Large intestine (tissue), 12 donors: ENCODE data around the gene COX7B2. TPM values are rescaled to one million over a fixed set of nuclear protein-coding genes. Genes with fewer than 3 reads are reported as not detected.

Source experiments
- DNase-seq, 2 donors: peaks; one replicate each; pipeline versions ENCODE4 v3.0.0 to v3.0.0-alpha.2; 2013
- H3K27ac ChIP-seq: one replicate; pipeline ENCODE4 v1.5.1; 2013; ENCODE audit warnings: low read length
- H3K27me3 ChIP-seq: 2 replicates; pipeline ENCODE4 v1.6.1; 2013; ENCODE audit warnings: low read length; ENCODE audit not compliant: control insufficient read depth, insufficient read depth
- H3K36me3 ChIP-seq: 2 replicates; pipeline ENCODE4 v1.6.1; 2013; ENCODE audit warnings: low read length; ENCODE audit not compliant: control insufficient read depth, insufficient read depth
- H3K4me1 ChIP-seq: one replicate; pipeline ENCODE4 v1.6.1; 2013; ENCODE audit warnings: low read length; ENCODE audit not compliant: control insufficient read depth, insufficient read depth
- H3K4me3 ChIP-seq: one replicate; pipeline ENCODE4 v1.5.1; 2013; ENCODE audit warnings: low read length
- H3K9me3 ChIP-seq: one replicate; pipeline ENCODE4 v1.6.1; 2013; ENCODE audit warnings: mild to moderate bottlenecking, low read depth, low read length, moderate library complexity; ENCODE audit not compliant: control insufficient read depth
- WGBS: methylation state at CpG from one replicate; pipeline ENCODE4 v1.1.5; 2013; ENCODE audit warnings: low lambda C conversion rate; ENCODE audit not compliant: insufficient coverage; 5-methylcytosine and 5-hydroxymethylcytosine counted together
- long read RNA-seq, 11 donors: transcript quantifications; one replicate each; lab custom pipeline, GENCODE V29; 2026
- polyA plus RNA-seq: library from polyadenylated mRNA; unstranded; fragments of 120-200 nt; gene quantifications from one replicate; pipeline ENCODE4 v1.2.1, GENCODE V29; 2013

Gene COX7B2, protein sequence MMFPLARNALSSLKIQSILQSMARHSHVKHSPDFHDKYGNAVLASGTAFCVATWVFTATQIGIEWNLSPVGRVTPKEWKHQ
- not detected for polyA plus RNA-seq
- long read RNA-seq, donor 1 = 0 reads
- long read RNA-seq, donor 2 = 0 reads
- long read RNA-seq, donor 3 = 0 reads
- long read RNA-seq, donor 4 = 0 reads
- long read RNA-seq, donor 5 = 0 reads
- long read RNA-seq, donor 6 = 0 reads
- long read RNA-seq, donor 7 = 0 reads
- long read RNA-seq, donor 8 = 0 reads
- long read RNA-seq, donor 9 = 0 reads
- long read RNA-seq, donor 10 = 0 reads
- long read RNA-seq, donor 11 = 0 reads

DNA sequence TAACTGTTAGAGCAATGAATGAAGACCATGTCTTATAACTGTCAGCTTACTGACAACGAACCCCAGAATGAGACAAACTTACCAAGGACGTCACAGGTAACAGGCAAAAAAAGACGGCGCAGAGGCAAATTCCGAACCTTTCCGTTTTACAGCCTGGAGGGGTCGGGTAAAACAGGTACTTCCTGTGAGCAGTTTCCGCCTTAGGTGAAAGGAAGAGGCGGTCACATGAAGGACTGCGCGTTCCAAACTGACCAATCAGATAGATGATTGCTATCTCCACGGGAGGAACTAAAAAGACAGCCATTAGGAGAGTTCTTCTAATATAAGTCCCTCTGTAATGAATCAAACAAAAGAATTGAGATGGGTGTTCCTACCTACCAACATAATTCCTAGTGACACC is at the start of gene COX7B2:
TSS of gene COX7B2 (minus strand) at position 168 of the 400 bp plus-strand sequence. CDS start 174,053 bp downstream, outside the sequence.
- Histone ChIP-seq H3K36me3 (no peaks in the 10 kb centered on the region), H3K27me3 (no peaks in the 10 kb centered on the region), H3K9me3 (no peaks in the 10 kb centered on the region), H3K4me1 (no peaks in the 10 kb centered on the region), H3K27ac (no peak within 1 kb of the TSS), H3K4me3 (no peak within 1 kb of the TSS)
- 97% methylated on average over 11 of the region's 12 CpGs for WGBS
- no peak for DNase-seq

DNA sequence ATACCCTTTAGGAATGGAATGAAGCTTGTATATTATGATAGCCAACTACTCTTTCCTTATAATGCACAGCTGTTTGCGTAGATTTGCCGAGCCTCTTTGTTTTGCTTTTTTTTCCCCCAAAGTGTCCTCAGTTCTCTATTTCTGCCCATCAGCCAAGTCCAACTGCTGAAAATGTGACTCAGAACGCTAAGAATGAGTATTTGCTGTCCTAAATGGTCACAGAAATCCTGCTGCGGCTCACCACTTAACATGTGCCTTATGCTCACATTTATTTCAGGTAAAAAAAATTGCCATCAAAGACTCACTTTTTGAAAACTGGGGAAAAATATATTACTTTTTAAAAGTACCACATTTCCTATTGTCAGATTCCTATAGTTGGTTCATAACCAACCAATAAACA is 47.4 kb upstream of the COX7B2 start:
- Histone ChIP-seq H3K9me3 (no peaks in the 10 kb centered on the region), H3K36me3 (no peaks in the 10 kb centered on the region), H3K27ac (no peak overlapping the region), H3K4me1 (no peaks in the 10 kb centered on the region), H3K4me3 (no peak overlapping the region), H3K27me3 (no peaks in the 10 kb centered on the region)
- no peak for DNase-seq
- no CpG with 5 or more reads among the region's 4 CpGs for WGBS

DNA sequence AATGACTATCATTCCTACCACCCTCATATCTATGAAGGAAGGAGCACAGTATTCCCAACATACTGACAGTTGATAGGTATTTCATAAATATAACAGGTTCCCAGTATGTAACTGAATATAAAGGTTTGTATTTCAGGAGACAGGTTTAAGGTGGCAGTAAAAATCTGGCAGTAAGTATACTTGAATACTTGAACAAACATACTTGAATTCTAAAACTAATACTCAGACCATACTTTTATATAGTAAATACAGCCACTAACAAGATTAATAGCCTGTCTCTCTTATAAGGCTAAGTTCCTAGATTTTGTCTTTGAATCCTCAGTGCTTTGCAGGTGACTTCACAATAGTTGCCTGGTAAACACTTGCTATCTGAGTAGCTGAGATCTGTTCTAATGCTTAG is 46.6 kb upstream of the COX7B2 start:
- H3K9me3 ChIP-seq = no peaks in the 10 kb centered on the region
- no peak overlapping the region for H3K4me3 ChIP-seq
- no peaks in the 10 kb centered on the region for H3K4me1 ChIP-seq
- no peaks in the 10 kb centered on the region for H3K27me3 ChIP-seq
- no peak overlapping the region for H3K27ac ChIP-seq
- H3K36me3 ChIP-seq = no peaks in the 10 kb centered on the region
- no peak for DNase-seq

DNA sequence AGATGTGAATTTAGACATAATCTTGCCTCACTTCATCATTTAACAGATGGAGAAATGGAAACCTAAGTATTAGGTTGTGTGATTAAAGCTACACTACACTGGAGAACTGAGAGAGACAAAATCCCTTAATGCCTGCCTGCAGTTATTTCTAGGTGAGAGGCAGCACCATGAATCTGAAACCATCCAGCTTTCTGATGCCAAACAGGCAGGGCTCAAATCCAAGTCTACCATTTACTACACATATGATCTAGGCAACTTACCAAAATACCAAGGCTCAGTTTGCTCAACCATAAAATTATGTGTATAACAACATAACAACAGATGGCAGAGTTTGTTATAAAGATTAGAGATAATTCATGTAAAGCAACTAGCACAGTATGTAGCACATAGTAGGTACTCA is 45.6 kb upstream of the COX7B2 start:
- DNase-seq = no peak
- Histone ChIP-seq H3K9me3 (no peaks in the 10 kb centered on the region), H3K4me3 (no peak overlapping the region), H3K36me3 (no peaks in the 10 kb centered on the region), H3K4me1 (no peaks in the 10 kb centered on the region), H3K27ac (no peak overlapping the region), H3K27me3 (no peaks in the 10 kb centered on the region)

DNA sequence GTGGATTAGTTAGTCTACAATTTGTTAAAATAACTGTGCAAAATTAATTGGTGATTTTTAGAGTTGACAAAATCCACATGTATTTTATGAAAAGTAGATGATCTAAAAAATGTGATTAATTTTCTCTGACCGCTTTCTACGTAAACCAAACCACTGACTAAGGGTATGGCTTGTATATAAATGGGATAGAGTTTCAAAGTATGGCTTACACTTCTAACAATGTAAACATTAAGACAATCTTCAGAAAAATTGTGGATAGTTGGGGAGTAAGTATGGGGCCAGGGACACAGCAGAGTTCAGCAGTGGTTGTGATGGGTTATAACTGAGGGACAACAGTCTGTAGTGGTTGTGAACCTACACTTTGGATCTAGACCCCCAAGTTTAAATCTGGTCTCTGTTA is 44.5 kb upstream of the COX7B2 start:
- Histone ChIP-seq H3K4me3 (no peak overlapping the region), H3K4me1 (no peaks in the 10 kb centered on the region), H3K36me3 (no peaks in the 10 kb centered on the region), H3K9me3 (no peaks in the 10 kb centered on the region), H3K27ac (no peak overlapping the region), H3K27me3 (no peaks in the 10 kb centered on the region)
- 69% methylated on average over 2 of the region's 2 CpGs for WGBS
- DNase-seq = no peak

DNA sequence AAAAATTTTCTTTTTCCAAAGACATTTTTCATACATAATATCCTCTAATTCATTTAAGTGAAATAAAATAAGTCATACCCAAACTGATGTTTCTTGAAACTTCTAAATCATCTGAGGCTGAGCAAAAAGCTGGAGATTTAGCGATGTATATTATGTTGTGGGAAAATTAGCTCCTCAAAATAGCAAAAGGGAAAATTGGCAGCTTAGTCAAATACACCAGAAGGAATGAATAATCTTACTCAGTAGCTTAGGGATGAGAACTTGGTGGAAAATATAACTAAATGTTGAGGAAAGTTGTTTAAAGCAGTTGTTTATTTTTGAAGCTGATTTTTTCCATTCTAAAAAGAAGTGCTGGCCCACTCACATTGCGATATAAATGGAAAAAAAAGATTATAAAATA is 43.4 kb upstream of the COX7B2 start:
- H3K4me3 ChIP-seq = no peak overlapping the region
- H3K27me3 ChIP-seq = no peaks in the 10 kb centered on the region
- no peak for DNase-seq
- no peaks in the 10 kb centered on the region for H3K9me3 ChIP-seq
- WGBS = 80% methylated on average over 1 of the region's 2 CpGs
- no peak overlapping the region for H3K27ac ChIP-seq
- H3K4me1 ChIP-seq = no peaks in the 10 kb centered on the region
- H3K36me3 ChIP-seq = no peaks in the 10 kb centered on the region

DNA sequence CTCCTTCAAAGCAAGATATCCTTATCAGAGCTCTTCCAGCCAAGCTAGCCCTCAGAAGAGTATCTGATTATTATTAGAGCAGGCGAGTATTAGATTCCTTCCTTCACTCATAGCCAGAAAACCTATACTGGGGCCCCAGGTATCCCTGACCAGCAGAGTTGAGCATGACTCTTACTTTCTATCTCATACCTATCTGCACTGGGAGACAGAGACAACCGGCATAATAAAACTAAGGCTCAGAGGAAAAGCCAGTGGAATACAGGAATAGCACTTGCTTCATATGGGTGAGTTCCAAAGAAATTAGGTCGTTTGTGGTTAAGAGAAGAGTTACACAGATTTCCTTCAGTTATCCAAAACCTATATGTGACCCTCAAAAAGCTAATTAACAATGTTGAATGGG is 41.8 kb upstream of the COX7B2 start:
- no peak overlapping the region for H3K4me3 ChIP-seq
- H3K27ac ChIP-seq = no peak overlapping the region
- WGBS = 83% methylated on average over 1 of the region's 3 CpGs
- H3K27me3 ChIP-seq = no peaks in the 10 kb centered on the region
- no peaks in the 10 kb centered on the region for H3K4me1 ChIP-seq
- H3K36me3 ChIP-seq = no peaks in the 10 kb centered on the region
- DNase-seq = no peak
- no peaks in the 10 kb centered on the region for H3K9me3 ChIP-seq

DNA sequence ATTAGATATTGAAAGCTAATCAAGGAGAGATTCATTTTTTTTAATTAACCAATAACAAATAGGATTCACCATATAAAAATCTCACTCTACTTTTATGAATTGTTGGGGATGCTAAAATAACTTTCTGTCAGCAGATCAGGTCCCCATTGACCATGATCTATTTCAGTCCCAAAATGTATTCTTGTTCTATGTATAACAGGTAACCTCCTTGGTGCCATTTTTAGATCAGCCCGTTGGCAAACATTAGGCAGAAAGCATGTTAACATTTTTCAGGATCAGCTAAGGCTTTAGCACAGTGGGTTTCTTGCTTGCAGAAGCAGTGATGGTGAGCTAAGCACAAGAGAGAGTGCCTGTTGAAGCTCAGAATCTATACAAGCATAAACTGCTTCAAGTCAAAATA is 40.8 kb upstream of the COX7B2 start:
- no CpG with 5 or more reads among the region's 1 CpG for WGBS
- DNase-seq = no peak
- no peaks in the 10 kb centered on the region for H3K9me3 ChIP-seq

DNA sequence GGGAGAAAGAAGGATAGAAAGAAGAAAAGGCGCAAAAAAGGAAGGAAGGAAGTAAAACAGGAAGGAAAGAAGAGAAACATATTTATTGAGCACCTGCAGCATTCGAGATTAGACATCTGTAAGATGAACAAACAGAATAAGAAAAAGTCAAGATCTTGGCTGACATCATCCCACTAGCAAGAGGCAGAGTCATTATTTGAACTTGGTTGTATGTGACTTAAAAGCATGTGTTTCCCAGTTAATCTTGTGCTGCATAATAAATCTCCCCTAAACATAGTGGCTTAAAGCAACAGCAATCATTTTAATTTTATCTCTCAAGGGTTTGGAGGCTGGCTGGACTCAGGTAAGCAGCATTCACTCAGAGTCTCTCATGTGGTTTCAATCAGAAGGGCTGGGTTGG is 38.5 kb upstream of the COX7B2 start:
- H3K4me1 ChIP-seq = no peaks in the 10 kb centered on the region
- H3K27ac ChIP-seq = no peak overlapping the region
- DNase-seq = no peak
- H3K27me3 ChIP-seq = no peaks in the 10 kb centered on the region
- no peaks in the 10 kb centered on the region for H3K9me3 ChIP-seq
- H3K36me3 ChIP-seq = no peaks in the 10 kb centered on the region
- no peak overlapping the region for H3K4me3 ChIP-seq
- WGBS = 52% methylated on average over 2 of the region's 2 CpGs

More for the DNA sequence above, 40.8 kb upstream of the COX7B2 start:
- H3K4me3 ChIP-seq = no peak overlapping the region
- no peaks in the 10 kb centered on the region for H3K27me3 ChIP-seq
- H3K36me3 ChIP-seq = no peaks in the 10 kb centered on the region
- no peak overlapping the region for H3K27ac ChIP-seq
- H3K4me1 ChIP-seq = no peaks in the 10 kb centered on the region

DNA sequence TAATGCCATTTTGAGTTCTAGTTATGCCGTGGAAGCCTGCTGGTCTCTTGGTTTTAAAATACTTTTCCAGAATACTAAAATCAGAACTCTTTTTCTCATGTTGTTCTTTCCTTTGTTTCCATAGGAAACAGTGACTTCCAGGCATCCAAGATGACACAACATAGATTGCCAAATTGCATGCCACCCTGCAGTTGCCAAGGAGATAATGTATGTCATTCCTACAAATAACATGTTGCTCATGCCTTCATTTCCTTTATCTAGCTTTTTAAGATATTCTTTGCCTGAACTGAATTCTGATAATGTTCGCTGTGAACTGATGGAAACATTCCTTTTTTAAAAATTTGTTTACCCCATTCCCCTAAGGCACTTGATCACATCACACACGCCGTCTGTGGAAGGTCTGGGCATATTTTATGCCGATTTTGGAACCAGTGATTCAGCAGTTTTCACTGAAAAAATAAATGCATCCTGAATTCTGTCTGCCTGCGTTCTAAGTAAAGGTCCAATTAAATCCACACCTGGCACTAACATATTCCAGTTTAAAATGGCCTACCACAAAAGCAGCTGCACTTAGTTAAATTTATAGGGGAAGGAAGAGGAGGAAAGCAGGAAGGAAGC is 38.0 kb upstream of the COX7B2 start:
- H3K36me3 ChIP-seq = no peaks in the 10 kb centered on the region
- WGBS = 92% methylated on average over 2 of the region's 6 CpGs
- no peak for DNase-seq
- no peaks in the 10 kb centered on the region for H3K9me3 ChIP-seq
- H3K4me3 ChIP-seq = no peak overlapping the region
- H3K27me3 ChIP-seq = no peaks in the 10 kb centered on the region
- no peak overlapping the region for H3K27ac ChIP-seq
- no peaks in the 10 kb centered on the region for H3K4me1 ChIP-seq

DNA sequence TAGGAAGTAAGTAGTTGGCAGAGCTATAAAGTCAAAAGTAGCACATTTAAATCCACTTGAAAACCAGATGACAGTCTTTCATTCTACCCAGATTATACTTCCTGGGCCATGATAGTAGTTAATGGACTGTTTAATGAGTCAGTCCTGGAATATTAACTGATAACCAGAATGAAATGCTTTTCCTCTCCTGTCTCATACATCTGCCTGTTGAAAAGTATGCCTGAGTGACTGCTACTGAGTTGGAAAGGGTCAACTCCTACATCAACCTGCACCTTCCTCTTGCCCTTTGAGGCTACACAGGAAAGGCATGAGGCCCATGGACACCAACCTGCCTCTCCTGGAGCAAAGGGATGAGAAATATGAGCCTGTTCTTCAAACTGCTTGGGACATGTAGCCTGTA is 36.0 kb upstream of the COX7B2 start:
- no peaks in the 10 kb centered on the region for H3K27me3 ChIP-seq
- H3K9me3 ChIP-seq = no peaks in the 10 kb centered on the region
- H3K36me3 ChIP-seq = no peaks in the 10 kb centered on the region
- no peak overlapping the region for H3K27ac ChIP-seq
- no peak for DNase-seq
- no peak overlapping the region for H3K4me3 ChIP-seq
- no peaks in the 10 kb centered on the region for H3K4me1 ChIP-seq
